Measurements from ENCODE around the gene MLF1. TPM values are rescaled to one million over a fixed set of nuclear protein-coding genes. Genes with fewer than 3 reads are reported as not detected.

Gene MLF1
- polyA plus RNA-seq, 1 donor from 2014 or later, result 55.9 TPM

DNA sequence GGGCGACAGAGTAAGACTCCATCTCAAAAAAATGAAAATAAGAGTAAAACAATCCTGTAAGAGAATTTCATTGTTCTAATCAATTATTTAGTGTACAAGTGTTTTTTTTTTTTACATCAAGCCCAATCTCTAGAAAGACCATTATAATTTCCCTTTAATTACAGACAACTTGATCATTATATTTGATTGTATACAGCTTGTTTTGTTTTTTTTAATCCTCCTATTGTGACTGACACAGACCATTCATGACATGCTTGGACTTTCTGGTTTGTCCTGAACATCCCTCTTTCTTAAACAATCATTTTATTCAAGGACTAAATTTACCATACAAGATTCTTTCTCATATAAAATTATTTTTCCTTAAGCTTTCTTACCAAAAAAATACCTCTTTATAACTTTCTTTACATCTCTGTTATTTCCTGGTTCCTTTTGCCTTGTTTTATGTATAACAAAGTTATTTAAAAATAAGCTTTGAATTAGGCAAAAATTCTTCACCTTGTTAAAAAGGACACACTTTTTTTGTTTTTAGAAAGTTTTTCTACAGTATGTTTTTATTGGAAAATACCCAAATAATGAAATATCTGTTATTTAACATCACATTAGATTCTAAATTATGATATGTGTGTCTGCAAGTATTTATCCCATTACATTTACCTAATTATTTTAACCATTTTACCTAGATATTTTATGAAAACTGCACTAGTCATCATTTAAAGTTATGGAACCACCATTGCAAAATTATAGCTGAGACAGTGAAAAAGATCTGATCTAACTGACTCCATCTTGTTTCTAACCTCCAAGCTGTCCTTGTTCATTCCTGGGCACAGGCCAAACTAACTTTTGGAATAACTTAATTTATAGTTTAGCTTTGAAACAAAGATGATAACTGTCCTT, 47.2 kb downstream of the MLF1 start:
- H3F3A ChIP-seq (ENCODE audit: insufficient read depth, low read length, poor library complexity, severe bottlenecking), result no peaks in the 10 kb centered on the region

GRCh38 chr3:158625881-158626280, 54.9 kb downstream of the MLF1 start:
- H3K27me3 ChIP-seq (ENCODE audit: insufficient read depth, low read depth, low read length), result no peaks in the 10 kb centered on the region
- no peak overlapping the region for H2AFZ ChIP-seq (ENCODE audit: low read depth, low read length)
- no peaks in the 10 kb centered on the region for H3K79me2 ChIP-seq (replicated peaks; ENCODE audit: insufficient read depth, low read length)
- H3K4me3 ChIP-seq (ENCODE audit: low read length), result no peak overlapping the region
- H3K9ac ChIP-seq (ENCODE audit: low read length), result no peak overlapping the region
- no peaks in the 10 kb centered on the region for H3F3A ChIP-seq (ENCODE audit: insufficient read depth, low read length, poor library complexity, severe bottlenecking)
- H4K20me1 ChIP-seq (ENCODE audit: insufficient read depth), result no peaks in the 10 kb centered on the region
- TF ChIP-seq, protein P1, sequence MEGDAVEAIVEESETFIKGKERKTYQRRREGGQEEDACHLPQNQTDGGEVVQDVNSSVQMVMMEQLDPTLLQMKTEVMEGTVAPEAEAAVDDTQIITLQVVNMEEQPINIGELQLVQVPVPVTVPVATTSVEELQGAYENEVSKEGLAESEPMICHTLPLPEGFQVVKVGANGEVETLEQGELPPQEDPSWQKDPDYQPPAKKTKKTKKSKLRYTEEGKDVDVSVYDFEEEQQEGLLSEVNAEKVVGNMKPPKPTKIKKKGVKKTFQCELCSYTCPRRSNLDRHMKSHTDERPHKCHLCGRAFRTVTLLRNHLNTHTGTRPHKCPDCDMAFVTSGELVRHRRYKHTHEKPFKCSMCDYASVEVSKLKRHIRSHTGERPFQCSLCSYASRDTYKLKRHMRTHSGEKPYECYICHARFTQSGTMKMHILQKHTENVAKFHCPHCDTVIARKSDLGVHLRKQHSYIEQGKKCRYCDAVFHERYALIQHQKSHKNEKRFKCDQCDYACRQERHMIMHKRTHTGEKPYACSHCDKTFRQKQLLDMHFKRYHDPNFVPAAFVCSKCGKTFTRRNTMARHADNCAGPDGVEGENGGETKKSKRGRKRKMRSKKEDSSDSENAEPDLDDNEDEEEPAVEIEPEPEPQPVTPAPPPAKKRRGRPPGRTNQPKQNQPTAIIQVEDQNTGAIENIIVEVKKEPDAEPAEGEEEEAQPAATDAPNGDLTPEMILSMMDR (IDR thresholded peaks at IDR 0.05; ENCODE audit: poor library complexity, severe bottlenecking), result no peak
- no peak for TF ChIP-seq EP300 (conservative IDR thresholded peaks at IDR 0.05; ENCODE audit: poor library complexity, severe bottlenecking)
- no peaks in the 10 kb centered on the region for H3K36me3 ChIP-seq (ENCODE audit: insufficient read depth, low read length)
- H3K9me3 ChIP-seq (ENCODE audit: low read length), result no peaks in the 10 kb centered on the region
- H3K4me2 ChIP-seq (ENCODE audit: low read length), result no peak overlapping the region
- no peak overlapping the region for H3K27ac ChIP-seq (ENCODE audit: low read length)
- H3K9me2 ChIP-seq (ENCODE audit: insufficient read depth, low read length), result no peaks in the 10 kb centered on the region

More for the DNA sequence above, 47.2 kb downstream of the MLF1 start:
- no peak overlapping the region for H3K27ac ChIP-seq (ENCODE audit: low read length)
- TF ChIP-seq EZH2 (IDR thresholded peaks at IDR 0.05; ENCODE audit: borderline replicate concordance, insufficient read depth, low read length, poor library complexity, severe bottlenecking), result no peak
- TF ChIP-seq, protein P2, sequence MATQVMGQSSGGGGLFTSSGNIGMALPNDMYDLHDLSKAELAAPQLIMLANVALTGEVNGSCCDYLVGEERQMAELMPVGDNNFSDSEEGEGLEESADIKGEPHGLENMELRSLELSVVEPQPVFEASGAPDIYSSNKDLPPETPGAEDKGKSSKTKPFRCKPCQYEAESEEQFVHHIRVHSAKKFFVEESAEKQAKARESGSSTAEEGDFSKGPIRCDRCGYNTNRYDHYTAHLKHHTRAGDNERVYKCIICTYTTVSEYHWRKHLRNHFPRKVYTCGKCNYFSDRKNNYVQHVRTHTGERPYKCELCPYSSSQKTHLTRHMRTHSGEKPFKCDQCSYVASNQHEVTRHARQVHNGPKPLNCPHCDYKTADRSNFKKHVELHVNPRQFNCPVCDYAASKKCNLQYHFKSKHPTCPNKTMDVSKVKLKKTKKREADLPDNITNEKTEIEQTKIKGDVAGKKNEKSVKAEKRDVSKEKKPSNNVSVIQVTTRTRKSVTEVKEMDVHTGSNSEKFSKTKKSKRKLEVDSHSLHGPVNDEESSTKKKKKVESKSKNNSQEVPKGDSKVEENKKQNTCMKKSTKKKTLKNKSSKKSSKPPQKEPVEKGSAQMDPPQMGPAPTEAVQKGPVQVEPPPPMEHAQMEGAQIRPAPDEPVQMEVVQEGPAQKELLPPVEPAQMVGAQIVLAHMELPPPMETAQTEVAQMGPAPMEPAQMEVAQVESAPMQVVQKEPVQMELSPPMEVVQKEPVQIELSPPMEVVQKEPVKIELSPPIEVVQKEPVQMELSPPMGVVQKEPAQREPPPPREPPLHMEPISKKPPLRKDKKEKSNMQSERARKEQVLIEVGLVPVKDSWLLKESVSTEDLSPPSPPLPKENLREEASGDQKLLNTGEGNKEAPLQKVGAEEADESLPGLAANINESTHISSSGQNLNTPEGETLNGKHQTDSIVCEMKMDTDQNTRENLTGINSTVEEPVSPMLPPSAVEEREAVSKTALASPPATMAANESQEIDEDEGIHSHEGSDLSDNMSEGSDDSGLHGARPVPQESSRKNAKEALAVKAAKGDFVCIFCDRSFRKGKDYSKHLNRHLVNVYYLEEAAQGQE (IDR thresholded peaks at IDR 0.05; ENCODE audit: borderline replicate concordance), result no peak
- no peak for TF ChIP-seq POLR2AphosphoS5 (IDR thresholded peaks at IDR 0.05)
- TF ChIP-seq SMC3 (conservative IDR thresholded peaks at IDR 0.05; ENCODE audit: poor library complexity), result no peak
- no peak for TF ChIP-seq MXI1 (conservative IDR thresholded peaks at IDR 0.05; ENCODE audit: poor library complexity, severe bottlenecking)
- TF ChIP-seq TAF1 (IDR thresholded peaks at IDR 0.05; ENCODE audit: low read depth), result no peak
- no peak for TF ChIP-seq RAD21 (conservative IDR thresholded peaks at IDR 0.05)
- TF ChIP-seq, protein P1 (IDR thresholded peaks at IDR 0.05; ENCODE audit: poor library complexity, severe bottlenecking), result no peak
- no peak for TF ChIP-seq EP300 (conservative IDR thresholded peaks at IDR 0.05; ENCODE audit: poor library complexity, severe bottlenecking)
- no peak overlapping the region for H2AFZ ChIP-seq (ENCODE audit: low read depth, low read length)
- no peaks in the 10 kb centered on the region for H4K20me1 ChIP-seq (ENCODE audit: insufficient read depth)
- no peaks in the 10 kb centered on the region for H3K9me2 ChIP-seq (ENCODE audit: insufficient read depth, low read length)
- no peaks in the 10 kb centered on the region for H3K79me2 ChIP-seq (replicated peaks; ENCODE audit: insufficient read depth, low read length)
- no peak overlapping the region for H3K4me2 ChIP-seq (ENCODE audit: low read length)
- no peaks in the 10 kb centered on the region for H3K27me3 ChIP-seq (ENCODE audit: insufficient read depth, low read depth, low read length)
- no peaks in the 10 kb centered on the region for H3K36me3 ChIP-seq (ENCODE audit: insufficient read depth, low read length)
- H3K4me3 ChIP-seq (ENCODE audit: low read length), result no peak overlapping the region
- H3K9me3 ChIP-seq (ENCODE audit: low read length), result no peaks in the 10 kb centered on the region
- H3K9ac ChIP-seq (ENCODE audit: low read length), result no peak overlapping the region
